H1 (cell line): ENCODE results near the gene PRSS12. TPM values are rescaled to one million over a fixed set of nuclear protein-coding genes. Genes with fewer than 3 reads are reported as not detected.

ENCODE experiments used
- CTCF ChIA-PET: fragments of 300-600 bp; sonication (Branson Sonifier 250); formaldehyde crosslinking; loops from one replicate; lab custom pipeline; 2021; ENCODE audit not compliant: partially characterized antibody; lab: Charles Lee
- POLR2A ChIA-PET: fragments of 300-600 bp; sonication (Branson Sonifier 250); formaldehyde crosslinking; loops from one replicate; lab custom pipeline; 2021; ENCODE audit warnings: inconsistent platforms; ENCODE audit not compliant: partially characterized antibody; lab: Charles Lee
- DNase-seq, 2 experiments: peaks; one replicate each; pipeline versions ENCODE4 v3.0.0 to v3.0.0-alpha.2; 2010 to 2022; ENCODE audit warnings: low spot score in 2 of 2, low read depth in 1 of 2, mixed read lengths in 1 of 2
- FAIRE-seq: peaks from 2 replicates; lab custom pipeline; 2011; peaks lifted over from hg19 to GRCh38; lab: Jason Lieb, UNC
- H2AFZ ChIP-seq: 2 replicates; pipeline ENCODE4 v1.8.1; 2012; ENCODE audit warnings: low read length, inconsistent platforms
- H2AK5ac ChIP-seq: 2 replicates; pipeline ENCODE4 v1.6.1; 2013; ENCODE audit warnings: low read depth, low read length
- H2BK120ac ChIP-seq: replicated peaks from 2 replicates; pipeline ENCODE3; 2013; ENCODE audit warnings: low read depth, low read length, inconsistent platforms
- H2BK12ac ChIP-seq: 2 replicates; pipeline ENCODE4 v1.6.1; 2013; ENCODE audit warnings: low read depth, low read length
- H2BK15ac ChIP-seq: 2 replicates; pipeline ENCODE4 v1.6.1; 2013; ENCODE audit warnings: low read length
- H2BK20ac ChIP-seq: 2 replicates; pipeline ENCODE4 v1.6.1; 2013; ENCODE audit warnings: low read length
- H2BK5ac ChIP-seq: 2 replicates; pipeline ENCODE4 v1.6.1; 2013; ENCODE audit warnings: low read depth, low read length
- H3K14ac ChIP-seq: 2 replicates; pipeline ENCODE4 v1.6.1; 2013; ENCODE audit warnings: inconsistent platforms; ENCODE audit not compliant: insufficient read length
- H3K18ac ChIP-seq: 2 replicates; pipeline ENCODE4 v1.6.1; 2013; ENCODE audit warnings: low read length; ENCODE audit errors: extremely low read depth
- H3K23ac ChIP-seq: 2 replicates; pipeline ENCODE4 v1.6.1; 2013; ENCODE audit warnings: inconsistent platforms; ENCODE audit not compliant: insufficient read length
- H3K23me2 ChIP-seq: 2 replicates; pipeline ENCODE4 v1.6.1; 2013; ENCODE audit warnings: low read depth, low read length
- H3K27ac ChIP-seq: 2 replicates; pipeline ENCODE4 v1.6.1; 2011; ENCODE audit warnings: low read depth, low read length, inconsistent platforms
- H3K27me3 ChIP-seq, 4 experiments: replicated peaks in 1 of 4; 1 replicate in 1 of 4; 2 replicates in 3 of 4; pipeline versions ENCODE4 v1.6.1 to v1.8.1; 2011 to 2013; ENCODE audit warnings: low read length in 3 of 4, mild to moderate bottlenecking in 3 of 4, inconsistent platforms in 2 of 4, mixed read lengths in 2 of 4, moderate library complexity in 1 of 4; ENCODE audit not compliant: control insufficient read depth in 3 of 4, insufficient read depth in 3 of 4; ENCODE audit errors: extremely low read depth in 1 of 4
- H3K36me3 ChIP-seq, 4 experiments: 2 replicates each; pipeline versions ENCODE4 v1.6.1 to v1.8.1; 2011 to 2013; ENCODE audit warnings: mild to moderate bottlenecking in 4 of 4, low read length in 3 of 4, moderate library complexity in 2 of 4, control low read depth in 1 of 4, inconsistent platforms in 1 of 4; ENCODE audit not compliant: insufficient read depth in 4 of 4, control insufficient read depth in 2 of 4
- H3K4ac ChIP-seq: replicated peaks from 2 replicates; pipeline ENCODE3; 2013; ENCODE audit warnings: low read length, low read depth, mixed read lengths, inconsistent platforms; ENCODE audit not compliant: insufficient read length
- H3K4me1 ChIP-seq, 4 experiments: replicated peaks in 1 of 4; 1 replicate in 1 of 4; 2 replicates in 3 of 4; pipeline versions ENCODE4 v1.6.1 to v1.8.1; 2011 to 2013; ENCODE audit warnings: low read length in 3 of 4, inconsistent platforms in 2 of 4, mixed read lengths in 1 of 4; ENCODE audit not compliant: insufficient read depth in 4 of 4, control insufficient read depth in 3 of 4
- H3K4me2 ChIP-seq, 2 experiments: 2 replicates each; pipeline versions ENCODE4 v1.6.1 to v1.8.1; 2011 to 2013; ENCODE audit warnings: low read depth in 2 of 2, low read length in 2 of 2, control low read depth in 1 of 2, inconsistent platforms in 1 of 2, mild to moderate bottlenecking in 1 of 2; ENCODE audit not compliant: insufficient read depth in 1 of 2
- H3K4me3 ChIP-seq, 4 experiments: fragments of 200-600, 300-600 bp in 1 of 4; sonication (generic), shearing (Covaris generic), sonication (Bioruptor Twin) in 1 of 4; 2 replicates each; pipeline versions ENCODE4 v1.5.1 to v1.8.1; 2011 to 2016; ENCODE audit warnings: low read length in 4 of 4, low read depth in 3 of 4, control low read depth in 2 of 4, inconsistent platforms in 2 of 4, mild to moderate bottlenecking in 2 of 4, mixed read lengths in 1 of 4, moderate library complexity in 1 of 4; ENCODE audit not compliant: insufficient read depth in 2 of 4; ENCODE audit errors: extremely low read depth in 1 of 4
- H3K56ac ChIP-seq: replicated peaks from 2 replicates; pipeline ENCODE3; 2013; ENCODE audit warnings: low read depth, mild to moderate bottlenecking, mixed read lengths, low read length, inconsistent platforms; ENCODE audit not compliant: insufficient read length
- H3K79me1 ChIP-seq: 2 replicates; pipeline ENCODE4 v1.6.1; 2013; ENCODE audit warnings: low read depth, low read length, control low read depth
- H3K79me2 ChIP-seq, 2 experiments: 2 replicates each; pipeline versions ENCODE4 v1.6.1 to v1.8.1; 2012 to 2013; ENCODE audit warnings: low read length in 2 of 2, mild to moderate bottlenecking in 2 of 2, inconsistent platforms in 1 of 2; ENCODE audit not compliant: insufficient read depth in 2 of 2, control insufficient read depth in 1 of 2
- H3K9ac ChIP-seq, 4 experiments: replicated peaks in 1 of 4; 1 replicate in 1 of 4; 2 replicates in 3 of 4; pipeline versions ENCODE4 v1.6.1 to v1.8.1; 2011 to 2013; ENCODE audit warnings: low read depth in 3 of 4, low read length in 3 of 4, control low read depth in 2 of 4, mild to moderate bottlenecking in 2 of 4, moderate library complexity in 2 of 4, inconsistent platforms in 1 of 4; ENCODE audit errors: extremely low read depth in 1 of 4
- H3K9me3 ChIP-seq, 2 experiments: 2 replicates each; pipeline versions ENCODE4 v1.6.1 to v1.8.1; 2012 to 2013; ENCODE audit warnings: mild to moderate bottlenecking in 2 of 2, moderate library complexity in 2 of 2, control low read depth in 1 of 2, inconsistent platforms in 1 of 2, low read depth in 1 of 2, low read length in 1 of 2, mixed read lengths in 1 of 2; ENCODE audit not compliant: insufficient read depth in 2 of 2
- H4K20me1 ChIP-seq, 2 experiments: replicated peaks in 1 of 2; 2 replicates each; pipeline versions ENCODE3 to v1.8.1; 2011 to 2013; ENCODE audit warnings: inconsistent platforms in 2 of 2, low read length in 2 of 2, mild to moderate bottlenecking in 1 of 2; ENCODE audit not compliant: insufficient read depth in 2 of 2, control insufficient read depth in 1 of 2
- H4K5ac ChIP-seq: 2 replicates; pipeline ENCODE4 v1.6.1; 2013; ENCODE audit warnings: low read length, low read depth, mixed read lengths, inconsistent platforms; ENCODE audit not compliant: insufficient read length
- H4K8ac ChIP-seq: 2 replicates; pipeline ENCODE4 v1.8.0; 2013; ENCODE audit warnings: mild to moderate bottlenecking, moderate library complexity, low read length, inconsistent platforms; ENCODE audit not compliant: insufficient read depth; ENCODE audit errors: extremely low read depth
- H4K91ac ChIP-seq: replicated peaks from 2 replicates; pipeline ENCODE3; 2013; ENCODE audit warnings: low read length, mixed read lengths, inconsistent platforms; ENCODE audit not compliant: insufficient read length
- RXRA ChIP-seq: IDR thresholded peaks from 2 replicates; pipeline ENCODE4 v1.6.1; 2011; ENCODE audit warnings: low read depth, mild to moderate bottlenecking, low read length, moderate library complexity; ENCODE audit not compliant: insufficient read depth
- TAF7 ChIP-seq: optimal IDR thresholded peaks from 2 replicates; pipeline ENCODE3; 2011; ENCODE audit warnings: low read depth, mild to moderate bottlenecking, inconsistent platforms, low read length, moderate library complexity, borderline replicate concordance
- WGBS, 2 experiments: shearing (Covaris generic) in 1 of 2; methylation state at CpG; one replicate each; pipeline versions ENCODE4 v1.1.6 to v1.1.7; 2013 to 2015; ENCODE audit warnings: low lambda C conversion rate in 2 of 2, mixed read lengths in 2 of 2, inconsistent platforms in 1 of 2, low coverage in 1 of 2, missing lambda C conversion rate in 1 of 2; ENCODE audit not compliant: insufficient replicate concordance in 2 of 2, insufficient coverage in 1 of 2, insufficient read length in 1 of 2; ENCODE audit errors: extremely low coverage in 1 of 2, missing lambda C conversion rate in 1 of 2; 5-methylcytosine and 5-hydroxymethylcytosine counted together
- long read RNA-seq, 2 experiments: library from RNA in 1 of 2; library from capped mRNA in 1 of 2; stranded (forward); transcript quantifications; one replicate each; pipeline ENCODE4 v2.0.0, GENCODE V29; 2021; ENCODE audit warnings: inconsistent platforms in 1 of 2
- polyA minus RNA-seq, 3 experiments: library from RNA; depleted of rRNA, polyadenylated mRNA; stranded (reverse); fragments of >200 nt; gene quantifications; 1 replicate in 2 of 3; 2 replicates in 1 of 3; pipeline ENCODE4 v1.2.3, GENCODE V29; 2011
- polyA plus RNA-seq, 7 experiments: library from polyadenylated mRNA; depleted of rRNA in 3 of 7; stranded (reverse) in 5 of 7; unstranded in 2 of 7; fragments of >200 nt in 5 of 7; fragments of 200-250 nt in 2 of 7; gene quantifications; 1 replicate in 5 of 7; 2 replicates in 1 of 7; 4 replicates in 1 of 7; pipeline versions ENCODE4 v1.2.1 to v1.2.3, GENCODE V29; 2011 to 2013; ENCODE audit warnings: missing spikeins in 2 of 7, mixed read lengths in 2 of 7
- total RNA-seq: library from RNA; stranded (reverse); fragmentation: NEBNext Ultra II Directional; extraction: Animal tissue kit (Norgen Biotek cat#: 25700); gene quantifications from 2 replicates; pipeline ENCODE4 v1.2.1, GENCODE V29; 2021
- TF ChIP-seq, protein P1 (sequence below): IDR thresholded peaks from 2 replicates; pipeline ENCODE4 v1.6.1; 2011; ENCODE audit warnings: low read length, improper control_type of control experiment

Gene PRSS12, protein sequence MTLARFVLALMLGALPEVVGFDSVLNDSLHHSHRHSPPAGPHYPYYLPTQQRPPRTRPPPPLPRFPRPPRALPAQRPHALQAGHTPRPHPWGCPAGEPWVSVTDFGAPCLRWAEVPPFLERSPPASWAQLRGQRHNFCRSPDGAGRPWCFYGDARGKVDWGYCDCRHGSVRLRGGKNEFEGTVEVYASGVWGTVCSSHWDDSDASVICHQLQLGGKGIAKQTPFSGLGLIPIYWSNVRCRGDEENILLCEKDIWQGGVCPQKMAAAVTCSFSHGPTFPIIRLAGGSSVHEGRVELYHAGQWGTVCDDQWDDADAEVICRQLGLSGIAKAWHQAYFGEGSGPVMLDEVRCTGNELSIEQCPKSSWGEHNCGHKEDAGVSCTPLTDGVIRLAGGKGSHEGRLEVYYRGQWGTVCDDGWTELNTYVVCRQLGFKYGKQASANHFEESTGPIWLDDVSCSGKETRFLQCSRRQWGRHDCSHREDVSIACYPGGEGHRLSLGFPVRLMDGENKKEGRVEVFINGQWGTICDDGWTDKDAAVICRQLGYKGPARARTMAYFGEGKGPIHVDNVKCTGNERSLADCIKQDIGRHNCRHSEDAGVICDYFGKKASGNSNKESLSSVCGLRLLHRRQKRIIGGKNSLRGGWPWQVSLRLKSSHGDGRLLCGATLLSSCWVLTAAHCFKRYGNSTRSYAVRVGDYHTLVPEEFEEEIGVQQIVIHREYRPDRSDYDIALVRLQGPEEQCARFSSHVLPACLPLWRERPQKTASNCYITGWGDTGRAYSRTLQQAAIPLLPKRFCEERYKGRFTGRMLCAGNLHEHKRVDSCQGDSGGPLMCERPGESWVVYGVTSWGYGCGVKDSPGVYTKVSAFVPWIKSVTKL
- total RNA-seq (7.1 and 9.3 TPM in 2 replicates), polyA plus RNA-seq (2011; rRNA removed) (2.5 and 2.6 TPM in 2 replicates), polyA minus RNA-seq (2011; rRNA and poly(A)+ RNA removed) (2.8 and 3.6 TPM in 2 replicates)
- 4.0 TPM for polyA plus RNA-seq (2011; cell fraction: cytosol; rRNA removed)
- polyA plus RNA-seq (2011; cell fraction: nucleus; rRNA removed), result 2.8 TPM
- 5.5 to 7.3 TPM (median 6.3 TPM) in 4 replicates for polyA plus RNA-seq (2012, experiment 1 of 2)
- 4.8 TPM for polyA plus RNA-seq (2012, experiment 2 of 2)
- polyA plus RNA-seq (2013, experiment 1 of 2), result 6.9 TPM
- polyA plus RNA-seq (2013, experiment 2 of 2), result 6.5 TPM
- 2.1 TPM for polyA minus RNA-seq (2011; cell fraction: cytosol; rRNA and poly(A)+ RNA removed)
- polyA minus RNA-seq (2011; cell fraction: nucleus; rRNA and poly(A)+ RNA removed), result 6.6 TPM
- long read RNA-seq, experiment 1, partial matches to known transcripts, result 1 of 3 reads
- long read RNA-seq, experiment 1, other reads (novel, unspliced or antisense), result 2 of 3 reads
- long read RNA-seq, experiment 2, partial matches to known transcripts, result 7 of 10 reads
- long read RNA-seq, experiment 2, other reads (novel, unspliced or antisense), result 3 of 10 reads

DNA sequence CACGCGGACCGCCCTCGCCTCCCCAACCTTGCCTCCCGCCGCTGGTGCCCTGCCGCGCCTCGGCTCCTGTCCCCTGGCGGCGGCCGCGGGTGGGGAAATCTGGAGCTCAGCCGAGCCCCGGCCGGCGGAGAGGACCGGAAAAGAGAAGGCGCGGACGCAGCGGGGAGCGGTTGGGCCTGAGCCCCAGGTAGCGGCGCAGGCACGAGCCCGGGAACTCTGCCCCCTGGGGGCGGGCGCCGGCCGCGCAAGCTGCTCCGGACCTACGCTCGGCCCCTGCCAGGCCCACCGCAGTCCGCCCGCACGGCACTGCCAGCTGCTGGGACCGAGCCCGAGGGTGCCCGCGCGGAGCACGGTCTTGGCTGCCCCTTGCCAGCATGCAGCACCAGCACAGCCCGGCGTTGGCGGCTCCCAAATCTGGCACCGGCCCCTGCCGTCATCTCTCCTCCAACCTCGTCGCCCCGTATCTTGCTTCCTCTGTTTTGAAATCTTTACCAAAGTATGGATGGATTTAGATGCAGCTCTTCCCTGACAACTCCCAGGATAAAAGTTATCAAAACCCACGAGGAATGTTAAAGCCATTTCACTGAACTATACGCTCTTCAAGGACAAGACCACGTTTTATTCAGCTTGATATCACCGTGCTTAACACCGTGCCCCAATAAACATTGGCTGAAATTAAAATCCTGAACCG is at the start of gene PRSS12:
Gene PRSS12 (minus strand): TSS at position 161 of the 691 bp plus-strand sequence. CDS start 283 bp downstream, outside the sequence.
- H2BK120ac ChIP-seq, result no peak within 1 kb of the TSS
- CTCF ChIA-PET, result interaction anchor here (0.6 to 6.0 kb wide), 21 partner anchors 10 to 233 kb away, joined by 3 to 62 read pairs (median 5); no protein-coding TSS in a partner anchor
- H2BK20ac ChIP-seq, result no peak within 1 kb of the TSS
- peak within 1 kb of the TSS; percentile 71; the same call in 1 of the 2 replicates for H2BK12ac ChIP-seq
- H3K4me3 ChIP-seq, result peak within 1 kb of the TSS; percentile 45 to 67 (median 57)
- H4K91ac ChIP-seq, result no peak within 1 kb of the TSS
- H3K56ac ChIP-seq, result peak within 1 kb of the TSS; percentile 48
- peaks cover 0 to 7% (median 0%) of the 10 kb centered on the region in 4 experiments; a peak in 3 of 7 replicates for H3K4me1 ChIP-seq
- H2BK5ac ChIP-seq, result no peak within 1 kb of the TSS
- no peak within 1 kb of the TSS for H3K27ac ChIP-seq
- peak within 1 kb of the TSS; percentile 60 to 81 for H3K4me2 ChIP-seq
- H3K36me3 ChIP-seq, result no peaks in the 10 kb centered on the region
- peaks cover 0 to 15% (median 10%) of the 10 kb centered on the region in 4 experiments; a peak in 5 of 7 replicates for H3K27me3 ChIP-seq
- H3K79me1 ChIP-seq, result no peaks in the 10 kb centered on the region
- H4K20me1 ChIP-seq, result no peaks in the 10 kb centered on the region
- FAIRE-seq (no peak), DNase-seq (peak; percentile 57 to 94)
- H4K5ac ChIP-seq, result no peak within 1 kb of the TSS
- peak within 1 kb of the TSS; percentile 65 for H3K18ac ChIP-seq
- 7% methylated on average over 29 of the region's 59 CpGs; no CpG with 5 or more reads in 1 of the 2 experiments for WGBS, 2 experiments
- H2AFZ ChIP-seq, result peak within 1 kb of the TSS; percentile 87; the same call in 1 of the 2 replicates
- H3K23ac ChIP-seq, result no peak within 1 kb of the TSS
- H3K9ac ChIP-seq, result peak within 1 kb of the TSS in 3 of 4 experiments; percentile 8 to 35 (median 24); a peak in 3 of 7 replicates
- peaks cover 8% of the 10 kb centered on the region; the same call in 1 of the 2 replicates for H3K23me2 ChIP-seq
- no peak within 1 kb of the TSS for H2AK5ac ChIP-seq
- no peaks in the 10 kb centered on the region for H3K79me2 ChIP-seq
- peak within 1 kb of the TSS; percentile 88 for H4K8ac ChIP-seq
- no peak within 1 kb of the TSS for H3K4ac ChIP-seq
- POLR2A ChIA-PET, result interaction anchor here (1.5 to 1.6 kb wide), 2 partner anchors 10 to 74 kb away, joined by 6 to 8 read pairs; no protein-coding TSS in a partner anchor
- no peak within 1 kb of the TSS for H2BK15ac ChIP-seq
- no peaks in the 10 kb centered on the region for H3K9me3 ChIP-seq
- no peak within 1 kb of the TSS for H3K14ac ChIP-seq
- TF ChIP-seq RXRA (no peak), TAF7 (no peak)
- TF ChIP-seq, protein P1, sequence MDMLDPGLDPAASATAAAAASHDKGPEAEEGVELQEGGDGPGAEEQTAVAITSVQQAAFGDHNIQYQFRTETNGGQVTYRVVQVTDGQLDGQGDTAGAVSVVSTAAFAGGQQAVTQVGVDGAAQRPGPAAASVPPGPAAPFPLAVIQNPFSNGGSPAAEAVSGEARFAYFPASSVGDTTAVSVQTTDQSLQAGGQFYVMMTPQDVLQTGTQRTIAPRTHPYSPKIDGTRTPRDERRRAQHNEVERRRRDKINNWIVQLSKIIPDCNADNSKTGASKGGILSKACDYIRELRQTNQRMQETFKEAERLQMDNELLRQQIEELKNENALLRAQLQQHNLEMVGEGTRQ, result no peak
